Measurements from ENCODE around the gene RTN4.

RTN4 gene

GRCh38 chr2:55090702-55091101 is 40.5 kb upstream of the RTN4 start:
- TF ChIP-seq CTCF (IDR thresholded peaks at IDR 0.05; ENCODE audit: extremely low read depth, missing control alignments), result no peak
- DNase-seq (ENCODE audit: low spot score), result no peak

GRCh38 chr2:55089726-55090125 is 39.5 kb upstream of the RTN4 start:
- DNase-seq (ENCODE audit: low spot score), result no peak
- TF ChIP-seq CTCF (IDR thresholded peaks at IDR 0.05; ENCODE audit: extremely low read depth, missing control alignments), result no peak

- TF ChIP-seq CTCF (IDR thresholded peaks at IDR 0.05; ENCODE audit: extremely low read depth, missing control alignments), result no peak
- DNase-seq (ENCODE audit: low spot score), result no peak
These were observed 38.1 kb upstream of the RTN4 start for GRCh38 chr2:55088400-55088799.

- DNase-seq (ENCODE audit: low spot score), result no peak
- no peak for TF ChIP-seq CTCF (IDR thresholded peaks at IDR 0.05; ENCODE audit: extremely low read depth, missing control alignments)
These were observed 37.7 kb upstream of the RTN4 start for GRCh38 chr2:55087936-55088335.

GRCh38 chr2:55087501-55087900 is 37.2 kb upstream of the RTN4 start:
- no peak for DNase-seq (ENCODE audit: low spot score)
- no peak for TF ChIP-seq CTCF (IDR thresholded peaks at IDR 0.05; ENCODE audit: extremely low read depth, missing control alignments)

- TF ChIP-seq CTCF (IDR thresholded peaks at IDR 0.05; ENCODE audit: extremely low read depth, missing control alignments), result no peak
- no peak for DNase-seq (ENCODE audit: low spot score)
These were observed 35.1 kb upstream of the RTN4 start for GRCh38 chr2:55085113-55086040.

- TF ChIP-seq CTCF (IDR thresholded peaks at IDR 0.05; ENCODE audit: extremely low read depth, missing control alignments), result no peak
- no peak for DNase-seq (ENCODE audit: low spot score)
These were observed 34.4 kb upstream of the RTN4 start for GRCh38 chr2:55084641-55085040.

All from GM20000 (cell line).